Upper lobe of left lung (tissue), 6 donors: Measurements from ENCODE around the gene FBLN1. TPM values are rescaled to one million over a fixed set of nuclear protein-coding genes. Genes with fewer than 3 reads are reported as not detected.

ENCODE experiments used
- ATAC-seq, 2 donors: fragments of 200-7000 bp; cut with Tn5 transposase; one replicate each; pipeline ENCODE4 v1.9.1; 2022; ENCODE audit warnings: mild to moderate bottlenecking in 2 of 2, moderate library complexity in 2 of 2; ENCODE audit not compliant: low FRiP score in 2 of 2
- DNase-seq, 2 donors: peaks; one replicate each; pipeline ENCODE4 v3.0.0-alpha.2; 2019 to 2020
- H3K27ac ChIP-seq, 4 donors: fragments of 200-600 bp; sonication (generic); one replicate each; pipeline ENCODE4 v1.5.1; 2016 to 2019
- H3K27me3 ChIP-seq, 4 donors: fragments of 200-600 bp; sonication (generic); one replicate each; pipeline ENCODE4 v1.5.1; 2017 to 2019
- H3K36me3 ChIP-seq, 4 donors: fragments of 200-600 bp; sonication (generic); one replicate each; pipeline ENCODE4 v1.5.1; 2016 to 2019
- H3K4me1 ChIP-seq, 4 donors: fragments of 200-600 bp; sonication (generic); one replicate each; pipeline ENCODE4 v1.5.1; 2018 to 2019
- H3K4me3 ChIP-seq, 4 donors: fragments of 200-600 bp; sonication (generic); one replicate each; pipeline ENCODE4 v1.5.1; 2017 to 2019; ENCODE audit warnings: mild to moderate bottlenecking in 2 of 4, moderate library complexity in 1 of 4
- H3K9me3 ChIP-seq, 4 donors: fragments of 200-600 bp; sonication (generic); one replicate each; pipeline ENCODE4 v1.5.1; 2018 to 2019
- CTCF ChIP-seq, 6 experiments: fragments of 450-650 bp in 4 of 6; fragments of 200-600 bp in 2 of 6; sonication (generic) in 2 of 6; IDR thresholded peaks; one replicate each; pipeline ENCODE4 v1.5.1; 2016 to 2019; ENCODE audit warnings: antibody characterized with exemption in 6 of 6
- EP300 ChIP-seq, 4 donors: sonication (generic); formaldehyde crosslinking; IDR thresholded peaks; one replicate each; pipeline ENCODE4 v1.5.1; 2017; ENCODE audit warnings: antibody characterized with exemption in 4 of 4, control low read depth in 2 of 4
- POLR2A ChIP-seq, 4 donors: fragments of 450-650 bp; IDR thresholded peaks; one replicate each; pipeline ENCODE4 v1.5.1; 2016 to 2017; ENCODE audit warnings: antibody characterized with exemption in 4 of 4, mild to moderate bottlenecking in 2 of 4
- POLR2AphosphoS5 ChIP-seq, 2 donors: sonication (generic); formaldehyde crosslinking; IDR thresholded peaks; one replicate each; pipeline ENCODE4 v1.5.1; 2017; ENCODE audit warnings: antibody characterized with exemption in 2 of 2
- WGBS, 2 donors: methylation state at CpG; one replicate each; pipeline ENCODE4 v1.1.5; 2017 to 2018; 5-methylcytosine and 5-hydroxymethylcytosine counted together
- total RNA-seq, 6 donors: library from RNA; depleted of rRNA in 4 of 6; stranded (reverse); fragments of >200 nt in 4 of 6; gene quantifications; one replicate each; pipeline versions ENCODE4 v1.1.0 to v1.2.1, GENCODE V29; 2016 to 2021
- donor health status: DM: no; HTN: no; CAD: no; lungs with moderate emphysema.
- donor health status: DM: no; HTN: yes; CAD: no; lungs with severe emphysema.

FBLN1 gene
- total RNA-seq, 6 donors from 2014 or later, result 63.9 to 523 (median 207) TPM

GRCh38 chr22:45525480-45525879 lies 22.8 kb downstream of the FBLN1 start:
- peaks cover 0 to 3% (median 0%) of the 10 kb centered on the region in 4 donors for H3K4me1 ChIP-seq
- no peaks in the 10 kb centered on the region for H3K9me3 ChIP-seq
- 76 to 79% methylated on average over 6 to 12 of the region's 15 CpGs for WGBS, 2 donors
- H3K4me3 ChIP-seq, result no peak overlapping the region
- H3K36me3 ChIP-seq, result no peaks in the 10 kb centered on the region
- DNase-seq, result peak in 1 of 2 donors; percentile 79
- TF ChIP-seq EP300 (IDR thresholded peaks at IDR 0.05) (no peak), CTCF (IDR thresholded peaks at IDR 0.05) (no peak), POLR2A (IDR thresholded peaks at IDR 0.05) (no peak), POLR2AphosphoS5 (IDR thresholded peaks at IDR 0.05) (no peak)
- peak overlapping the region; percentile 36 to 60 (median 48) for H3K27ac ChIP-seq
- no peak for ATAC-seq
- no peaks in the 10 kb centered on the region for H3K27me3 ChIP-seq

GRCh38 chr22:45526281-45526680 lies 23.6 kb downstream of the FBLN1 start:
- Histone ChIP-seq H3K9me3 (no peaks in the 10 kb centered on the region), H3K4me3 (no peak overlapping the region), H3K36me3 (no peaks in the 10 kb centered on the region), H3K27ac (peak overlapping the region; percentile 42 to 60 (median 52)), H3K27me3 (no peaks in the 10 kb centered on the region), H3K4me1 (peaks cover 0 to 3% (median 0%) of the 10 kb centered on the region in 4 donors)
- no peak for DNase-seq
- TF ChIP-seq POLR2AphosphoS5 (IDR thresholded peaks at IDR 0.05), result no peak
- no peak for TF ChIP-seq CTCF (IDR thresholded peaks at IDR 0.05)
- no peak for TF ChIP-seq EP300 (IDR thresholded peaks at IDR 0.05)
- TF ChIP-seq POLR2A (IDR thresholded peaks at IDR 0.05), result no peak
- 51 to 78% methylated on average over 5 to 8 of the region's 8 CpGs for WGBS, 2 donors
- ATAC-seq, result peak in 1 of 2 donors; percentile 6

- Histone ChIP-seq H3K4me1 (peaks cover 0 to 7% (median 0%) of the 10 kb centered on the region in 4 donors), H3K27ac (peak overlapping the region; percentile 42 to 65 (median 52)), H3K9me3 (no peaks in the 10 kb centered on the region), H3K4me3 (no peak overlapping the region), H3K27me3 (no peaks in the 10 kb centered on the region), H3K36me3 (no peaks in the 10 kb centered on the region)
- WGBS, 2 donors, result 74 to 83% methylated on average over 6 to 10 of the region's 10 CpGs
- TF ChIP-seq POLR2AphosphoS5 (IDR thresholded peaks at IDR 0.05), result peak; percentile 76 to 86
- peak in 3 of 4 donors; percentile 61 to 72 (median 69) for TF ChIP-seq EP300 (IDR thresholded peaks at IDR 0.05)
- TF ChIP-seq CTCF (IDR thresholded peaks at IDR 0.05), result no peak
- peak; percentile 2 to 52 for ATAC-seq
- DNase-seq, result no peak
Measured at GRCh38 chr22:45526768-45527360, 24.2 kb downstream of the FBLN1 start.

- no peaks in the 10 kb centered on the region for H3K36me3 ChIP-seq
- no peak for DNase-seq
- 92 to 100% methylated on average over 3 to 6 of the region's 6 CpGs for WGBS, 2 donors
Measured at GRCh38 chr22:45527456-45527855, 24.8 kb downstream of the FBLN1 start.

More at GRCh38 chr22:45527456-45527855, 24.8 kb downstream of the FBLN1 start:
- Histone ChIP-seq H3K4me3 (no peak overlapping the region), H3K27me3 (no peaks in the 10 kb centered on the region), H3K9me3 (no peaks in the 10 kb centered on the region), H3K4me1 (peaks cover 0 to 4% (median 0%) of the 10 kb centered on the region in 4 donors), H3K27ac (peak overlapping the region in 3 of 4 donors; percentile 1 to 65 (median 40))
- ATAC-seq, result no peak
- TF ChIP-seq POLR2AphosphoS5 (IDR thresholded peaks at IDR 0.05) (no peak), EP300 (IDR thresholded peaks at IDR 0.05) (no peak), CTCF (IDR thresholded peaks at IDR 0.05) (no peak), POLR2A (IDR thresholded peaks at IDR 0.05) (no peak)
